CD14-positive monocyte (primary cell): Measurements from ENCODE around the gene LFNG. TPM values are rescaled to one million over a fixed set of nuclear protein-coding genes. Genes with fewer than 3 reads are reported as not detected.
A peak's percentile ranks its signal among the peaks of the same experiment; 100 is the strongest.

Source experiments
- DNase-seq, 3 donors: peaks; one replicate each; pipeline ENCODE4 v3.0.0-alpha.2; 2011 to 2022
- H2AFZ ChIP-seq: 2 replicates; pipeline ENCODE4 v1.6.0; 2012; ENCODE audit warnings: mild to moderate bottlenecking, low read depth, low read length, inconsistent platforms; ENCODE audit not compliant: insufficient read depth, poor library complexity, severe bottlenecking
- H3K27ac ChIP-seq, 2 donors: 1 replicate in 1 of 2; 2 replicates in 1 of 2; pipeline ENCODE4 v1.5.1; 2012 to 2013; ENCODE audit warnings: low read length in 2 of 2, control low read depth in 1 of 2, inconsistent platforms in 1 of 2, low read depth in 1 of 2, mild to moderate bottlenecking in 1 of 2
- H3K27me3 ChIP-seq, 2 donors: one replicate each; pipeline versions ENCODE4 v1.6.0 to v1.6.1; 2011 to 2013; ENCODE audit warnings: low read length in 2 of 2; ENCODE audit not compliant: control insufficient read depth in 2 of 2, insufficient read depth in 2 of 2
- H3K36me3 ChIP-seq, 2 donors: replicated peaks in 1 of 2; 1 replicate in 1 of 2; 2 replicates in 1 of 2; pipeline versions ENCODE4 v1.5.1 to v1.6.1; 2012 to 2013; ENCODE audit warnings: low read length in 2 of 2, control low read depth in 1 of 2, inconsistent platforms in 1 of 2, mild to moderate bottlenecking in 1 of 2; ENCODE audit not compliant: insufficient read depth in 2 of 2, control insufficient read depth in 1 of 2
- H3K4me1 ChIP-seq, 2 donors: 1 replicate in 1 of 2; 2 replicates in 1 of 2; pipeline versions ENCODE4 v1.5.1 to v1.6.1; 2012 to 2013; ENCODE audit warnings: low read length in 2 of 2, control low read depth in 1 of 2, inconsistent platforms in 1 of 2, mild to moderate bottlenecking in 1 of 2, moderate library complexity in 1 of 2; ENCODE audit not compliant: insufficient read depth in 2 of 2, control insufficient read depth in 1 of 2
- H3K4me2 ChIP-seq: replicated peaks from 2 replicates; pipeline ENCODE3; 2012; ENCODE audit warnings: low read length, moderate library complexity, mild to moderate bottlenecking; ENCODE audit not compliant: poor library complexity, severe bottlenecking; ENCODE audit errors: extremely low read depth
- H3K4me3 ChIP-seq, 3 experiments: fragments of 200-600 bp in 1 of 3; sonication (generic) in 1 of 3; replicated peaks in 1 of 3; 1 replicate in 2 of 3; 2 replicates in 1 of 3; pipeline ENCODE4 v1.5.1; 2011 to 2013; ENCODE audit warnings: low read length in 3 of 3, mild to moderate bottlenecking in 3 of 3, control low read depth in 2 of 3, low read depth in 2 of 3, inconsistent platforms in 1 of 3, moderate library complexity in 1 of 3
- H3K79me2 ChIP-seq: 2 replicates; pipeline ENCODE4 v1.6.0; 2012; ENCODE audit warnings: mild to moderate bottlenecking, control low read depth, inconsistent platforms, low read length, moderate library complexity; ENCODE audit not compliant: insufficient read depth
- H3K9ac ChIP-seq: 2 replicates; pipeline ENCODE4 v1.6.0; 2017; ENCODE audit warnings: low read length, mild to moderate bottlenecking; ENCODE audit not compliant: insufficient read depth, poor library complexity, severe bottlenecking
- H3K9me3 ChIP-seq, 2 donors: replicated peaks in 1 of 2; 1 replicate in 1 of 2; 2 replicates in 1 of 2; pipeline versions ENCODE4 v1.5.1 to v1.6.1; 2012 to 2013; ENCODE audit warnings: low read length in 2 of 2, control low read depth in 1 of 2; ENCODE audit not compliant: control insufficient read depth in 1 of 2, insufficient read depth in 1 of 2
- H4K20me1 ChIP-seq: 2 replicates; pipeline ENCODE4 v1.6.0; 2012; ENCODE audit warnings: mild to moderate bottlenecking, low read length, control low read depth, moderate library complexity; ENCODE audit not compliant: insufficient read depth
- H3K27ac Mint-ChIP-seq, 7 donors: one replicate each; pipeline ENCODE4 v1.8.0; 2020; ENCODE audit warnings: mild to moderate bottlenecking in 7 of 7, mixed read lengths in 7 of 7, moderate library complexity in 6 of 7, inconsistent platforms in 2 of 7
- H3K27me3 Mint-ChIP-seq, 3 donors: one replicate each; pipeline ENCODE4 v1.8.0; 2021 to 2022; ENCODE audit warnings: low read depth in 3 of 3, mild to moderate bottlenecking in 3 of 3, mixed read lengths in 3 of 3, moderate library complexity in 3 of 3, inconsistent platforms in 1 of 3
- H3K36me3 Mint-ChIP-seq, 2 donors: one replicate each; pipeline ENCODE4 v1.8.0; 2020; ENCODE audit warnings: mixed read lengths in 2 of 2, inconsistent platforms in 1 of 2, mild to moderate bottlenecking in 1 of 2
- H3K4me1 Mint-ChIP-seq: one replicate; pipeline ENCODE4 v1.8.0; 2020; ENCODE audit warnings: mild to moderate bottlenecking, mixed read lengths
- H3K4me3 Mint-ChIP-seq, 2 donors: one replicate each; pipeline ENCODE4 v1.8.0; 2020; ENCODE audit warnings: mild to moderate bottlenecking in 2 of 2, mixed read lengths in 2 of 2, moderate library complexity in 1 of 2
- H3K9me3 Mint-ChIP-seq, 7 donors: one replicate each; pipeline ENCODE4 v1.8.0; 2020 to 2022; ENCODE audit warnings: mixed read lengths in 7 of 7, mild to moderate bottlenecking in 6 of 7, moderate library complexity in 6 of 7, inconsistent platforms in 2 of 7
- WGBS: methylation state at CpG from one replicate; pipeline ENCODE4 v1.1.5; 2013; ENCODE audit warnings: missing lambda C conversion rate; ENCODE audit not compliant: insufficient coverage; 5-methylcytosine and 5-hydroxymethylcytosine counted together
- intact Hi-C, 2 donors: fragments of 100-400 bp; cut with micrococcal nuclease; formaldehyde crosslinking; loops; one replicate each; pipeline versions ENCODE4 v1.15.0 to v1.15.1; 2023
- polyA plus RNA-seq, 3 donors: library from polyadenylated mRNA; depleted of rRNA in 1 of 3; unstranded in 2 of 3; stranded (reverse) in 1 of 3; fragments of 300-500 nt in 2 of 3; fragments of >200 nt in 1 of 3; fragmentation: Illumina TruSeq in 2 of 3; gene quantifications; 1 replicate in 2 of 3; 2 replicates in 1 of 3; pipeline ENCODE4 v1.2.3, GENCODE V29; 2012 to 2021
- TF ChIP-seq, protein P1 (sequence below): fragments of 200-600 bp; IDR thresholded peaks from one replicate; pipeline ENCODE4 v1.8.0; 2022; ENCODE audit warnings: antibody characterized with exemption, mild to moderate bottlenecking

The LFNG gene
- polyA plus RNA-seq, 3 donors, result 1.9 to 121 (median 2.2) TPM

GRCh38 chr7:2470204-2471021 lies 49.2 kb upstream of the LFNG start:
- DNase-seq, result peak in 1 of 3 donors; percentile 3
- peak overlapping the region in 1 of 7 donors; percentile 93 for H3K27ac Mint-ChIP-seq
- Histone ChIP-seq H3K27me3 (peaks cover 0 to 6% of the 10 kb centered on the region in 2 donors), H3K9me3 (no peaks in the 10 kb centered on the region), H3K4me1 (peaks cover 22 to 28% of the 10 kb centered on the region in 2 donors), H3K4me3 (no peak overlapping the region), H3K4me2 (peak overlapping the region; percentile 59), H4K20me1 (no peaks in the 10 kb centered on the region), H2AFZ (no peak overlapping the region), H3K36me3 (no peaks in the 10 kb centered on the region), H3K9ac (no peak overlapping the region), H3K79me2 (no peaks in the 10 kb centered on the region), H3K27ac (no peak overlapping the region)
- whole genome bisulfite sequencing, result 90% methylated on average over 18 of the region's 19 CpGs
- TF ChIP-seq, protein P1, sequence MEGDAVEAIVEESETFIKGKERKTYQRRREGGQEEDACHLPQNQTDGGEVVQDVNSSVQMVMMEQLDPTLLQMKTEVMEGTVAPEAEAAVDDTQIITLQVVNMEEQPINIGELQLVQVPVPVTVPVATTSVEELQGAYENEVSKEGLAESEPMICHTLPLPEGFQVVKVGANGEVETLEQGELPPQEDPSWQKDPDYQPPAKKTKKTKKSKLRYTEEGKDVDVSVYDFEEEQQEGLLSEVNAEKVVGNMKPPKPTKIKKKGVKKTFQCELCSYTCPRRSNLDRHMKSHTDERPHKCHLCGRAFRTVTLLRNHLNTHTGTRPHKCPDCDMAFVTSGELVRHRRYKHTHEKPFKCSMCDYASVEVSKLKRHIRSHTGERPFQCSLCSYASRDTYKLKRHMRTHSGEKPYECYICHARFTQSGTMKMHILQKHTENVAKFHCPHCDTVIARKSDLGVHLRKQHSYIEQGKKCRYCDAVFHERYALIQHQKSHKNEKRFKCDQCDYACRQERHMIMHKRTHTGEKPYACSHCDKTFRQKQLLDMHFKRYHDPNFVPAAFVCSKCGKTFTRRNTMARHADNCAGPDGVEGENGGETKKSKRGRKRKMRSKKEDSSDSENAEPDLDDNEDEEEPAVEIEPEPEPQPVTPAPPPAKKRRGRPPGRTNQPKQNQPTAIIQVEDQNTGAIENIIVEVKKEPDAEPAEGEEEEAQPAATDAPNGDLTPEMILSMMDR, result no peak
- H3K4me3 Mint-ChIP-seq, result peak overlapping the region in 1 of 2 donors; percentile 48
- H3K36me3 Mint-ChIP-seq, result no peaks in the 10 kb centered on the region
- H3K9me3 Mint-ChIP-seq, result peaks cover 0 to 3% (median 0%) of the 10 kb centered on the region in 7 donors
- peaks cover 23% of the 10 kb centered on the region for H3K4me1 Mint-ChIP-seq
- peaks cover 11 to 25% (median 15%) of the 10 kb centered on the region in 3 donors for H3K27me3 Mint-ChIP-seq
- intact Hi-C loops, result loop anchor here (10.0 kb wide), 2 partner anchors 84 to 94 kb away; partner anchors contain the start of genes BRAT1 (in 1 of the 2) and IQCE (in 1 of the 2)

- peaks cover 22 to 28% of the 10 kb centered on the region in 2 donors for H3K4me1 ChIP-seq
- Mint-ChIP-seq H3K4me1 (peaks cover 23% of the 10 kb centered on the region), H3K27me3 (peaks cover 11 to 25% (median 15%) of the 10 kb centered on the region in 3 donors), H3K4me3 (peak overlapping the region in 1 of 2 donors; percentile 46), H3K36me3 (no peaks in the 10 kb centered on the region), H3K9me3 (peaks cover 0 to 3% (median 0%) of the 10 kb centered on the region in 7 donors), H3K27ac (peak overlapping the region in 1 of 7 donors; percentile 46)
- no peak overlapping the region for H2AFZ ChIP-seq
- intact Hi-C loops, result loop anchor here (10.0 kb wide), 2 partner anchors 84 to 94 kb away; partner anchors contain the start of genes BRAT1 (in 1 of the 2) and IQCE (in 1 of the 2)
- DNase-seq, result no peak
- TF ChIP-seq, protein P1, result no peak
- no peak overlapping the region for H3K4me3 ChIP-seq
- WGBS, result 71% methylated on average over 2 of the region's 5 CpGs
- H4K20me1 ChIP-seq, result no peaks in the 10 kb centered on the region
- no peak overlapping the region for H3K27ac ChIP-seq
- H3K9ac ChIP-seq, result no peak overlapping the region
- peaks cover 0 to 6% of the 10 kb centered on the region in 2 donors for H3K27me3 ChIP-seq
- no peaks in the 10 kb centered on the region for H3K9me3 ChIP-seq
- H3K4me2 ChIP-seq, result no peak overlapping the region
- H3K36me3 ChIP-seq, result no peaks in the 10 kb centered on the region
- no peaks in the 10 kb centered on the region for H3K79me2 ChIP-seq
These were observed 48.6 kb upstream of the LFNG start for GRCh38 chr7:2471022-2471329.
